Kidney (tissue), 22 donors: ENCODE data around the gene SDF4. TPM values are rescaled to one million over a fixed set of nuclear protein-coding genes. Genes with fewer than 3 reads are reported as not detected.

ENCODE experiments used
- DNase-seq, 5 donors: peaks; one replicate each; pipeline ENCODE4 v3.0.0-alpha.2; 2013 to 2020
- FAIRE-seq: peaks from 2 replicates; lab custom pipeline; 2012; peaks lifted over from hg19 to GRCh38; lab: Jason Lieb, UNC
- H3K27ac ChIP-seq, 2 donors: one replicate each; pipeline ENCODE4 v1.7.0; 2013; ENCODE audit warnings: low read depth in 2 of 2, low read length in 2 of 2, inconsistent platforms in 1 of 2
- H3K27me3 ChIP-seq: one replicate; pipeline ENCODE4 v1.7.1; 2013; ENCODE audit warnings: low read length, inconsistent platforms; ENCODE audit not compliant: control insufficient read depth, insufficient read depth
- H3K36me3 ChIP-seq, 3 donors: one replicate each; pipeline versions ENCODE4 v1.7.0 to v1.7.1; 2013; ENCODE audit warnings: low read length in 3 of 3, control low read depth in 1 of 3, inconsistent platforms in 1 of 3; ENCODE audit not compliant: insufficient read depth in 3 of 3, control insufficient read depth in 2 of 3
- H3K4me1 ChIP-seq, 3 donors: one replicate each; pipeline versions ENCODE4 v1.7.0 to v1.7.1; 2013; ENCODE audit warnings: low read length in 3 of 3, inconsistent platforms in 1 of 3, low read depth in 1 of 3; ENCODE audit not compliant: control insufficient read depth in 2 of 3, insufficient read depth in 2 of 3
- H3K4me3 ChIP-seq, 3 donors: one replicate each; pipeline versions ENCODE4 v1.7.0 to v1.8.1; 2013; ENCODE audit warnings: low read length in 3 of 3, control low read depth in 1 of 3, inconsistent platforms in 1 of 3
- H3K9ac ChIP-seq, 3 donors: one replicate each; pipeline versions ENCODE4 v1.7.0 to v1.7.1; 2013; ENCODE audit warnings: low read length in 3 of 3, control low read depth in 1 of 3, inconsistent platforms in 1 of 3
- H3K9me3 ChIP-seq, 3 donors: one replicate each; pipeline versions ENCODE4 v1.7.0 to v1.7.1; 2013; ENCODE audit warnings: low read length in 3 of 3, control low read depth in 1 of 3, inconsistent platforms in 1 of 3; ENCODE audit not compliant: control insufficient read depth in 2 of 3, insufficient read depth in 1 of 3
- intact Hi-C: fragments of 100-400 bp; cut with DNase I; formaldehyde crosslinking; loops from one replicate; pipeline ENCODE4 v1.11.1; 2022
- long read RNA-seq, 10 donors: library from polyadenylated mRNA in 1 of 10; unstranded in 1 of 10; transcript quantifications; one replicate each; pipeline ENCODE4 v2.0.0 and lab custom pipeline, GENCODE V29; 2021 to 2026
- polyA plus RNA-seq: library from polyadenylated mRNA; stranded (reverse); fragments of 350-450 nt; fragmentation: Illumina TruSeq; extraction: RNeasy Lipid Tissue Mini Kit (QIAGEN cat#74804); gene quantifications from one replicate; pipeline ENCODE4 v1.2.3, GENCODE V29; 2014; ENCODE audit warnings: low read depth, low replicate concordance; ENCODE audit not compliant: insufficient read depth
- total RNA-seq: library from RNA; stranded (reverse); fragmentation: NEBNext Ultra II Directional; extraction: Animal tissue kit (Norgen Biotek cat#: 25700); gene quantifications from one replicate; pipeline ENCODE4 v1.2.1, GENCODE V29; 2021
- TF ChIP-seq, protein P1 (sequence below): IDR thresholded peaks from 3 replicates; pipeline ENCODE4 v1.5.1; 2012; ENCODE audit warnings: mild to moderate bottlenecking, moderate library complexity, borderline replicate concordance; ENCODE audit not compliant: insufficient read depth; ENCODE audit errors: extremely low read depth
- donor health status: control.
- donor health status: control.
- donor health status: control.
- donor health status: control.
- donor health status: control.
- donor health status: DM: yes; HTN: yes; CAD: no.
- donor health status: Normal renal cell carcinoma (clear cell type).

Gene SDF4, protein sequence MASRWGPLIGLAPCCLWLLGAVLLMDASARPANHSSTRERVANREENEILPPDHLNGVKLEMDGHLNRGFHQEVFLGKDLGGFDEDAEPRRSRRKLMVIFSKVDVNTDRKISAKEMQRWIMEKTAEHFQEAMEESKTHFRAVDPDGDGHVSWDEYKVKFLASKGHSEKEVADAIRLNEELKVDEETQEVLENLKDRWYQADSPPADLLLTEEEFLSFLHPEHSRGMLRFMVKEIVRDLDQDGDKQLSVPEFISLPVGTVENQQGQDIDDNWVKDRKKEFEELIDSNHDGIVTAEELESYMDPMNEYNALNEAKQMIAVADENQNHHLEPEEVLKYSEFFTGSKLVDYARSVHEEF
- total RNA-seq (160 TPM), polyA plus RNA-seq (143 TPM)
- long read RNA-seq, donor 1, transcript SDF4-202 (7 exons, 1,956 nt), result major isoform, 23 of 32 reads
- long read RNA-seq, donor 1, partial matches to known transcripts, result 5 of 32 reads
- long read RNA-seq, donor 1, other reads (novel, unspliced or antisense), result 0 of 32 reads
- long read RNA-seq, donor 2, transcript SDF4-202 (7 exons, 1,956 nt), result major isoform, 33 of 40 reads
- long read RNA-seq, donor 2, partial matches to known transcripts, result 5 of 40 reads
- long read RNA-seq, donor 2, other reads (novel, unspliced or antisense), result 0 of 40 reads
- long read RNA-seq, donor 3, transcript SDF4-202 (7 exons, 1,956 nt), result major isoform, 37 of 49 reads
- long read RNA-seq, donor 3, partial matches to known transcripts, result 8 of 49 reads
- long read RNA-seq, donor 3, other reads (novel, unspliced or antisense), result 0 of 49 reads
- long read RNA-seq, donor 4, transcript SDF4-202 (7 exons, 1,956 nt), result major isoform, 21 of 30 reads
- long read RNA-seq, donor 4, partial matches to known transcripts, result 5 of 30 reads
- long read RNA-seq, donor 4, other reads (novel, unspliced or antisense), result 0 of 30 reads
- long read RNA-seq, donor 5, partial matches to known transcripts, result 0 of 3 reads
- long read RNA-seq, donor 5, other reads (novel, unspliced or antisense), result 0 of 3 reads
- long read RNA-seq, donor 6, transcript SDF4-202 (7 exons, 1,956 nt), result major isoform, 10 of 12 reads
- long read RNA-seq, donor 6, partial matches to known transcripts, result 0 of 12 reads
- long read RNA-seq, donor 6, other reads (novel, unspliced or antisense), result 0 of 12 reads
- long read RNA-seq, donor 7, transcript SDF4-202 (7 exons, 1,956 nt), result major isoform, 175 of 303 reads
- long read RNA-seq, donor 7, transcript SDF4-207 (3 exons, 3,516 nt), result minor isoform, 19 of 303 reads
- long read RNA-seq, donor 7, partial matches to known transcripts, result 65 of 303 reads
- long read RNA-seq, donor 7, other reads (novel, unspliced or antisense), result 37 of 303 reads
- long read RNA-seq, donor 8, transcript SDF4-202 (7 exons, 1,956 nt), result major isoform, 18 of 24 reads
- long read RNA-seq, donor 8, partial matches to known transcripts, result 6 of 24 reads
- long read RNA-seq, donor 8, other reads (novel, unspliced or antisense), result 0 of 24 reads
- long read RNA-seq, donor 9, transcript SDF4-202 (7 exons, 1,956 nt), result major isoform, 11 of 14 reads
- long read RNA-seq, donor 9, partial matches to known transcripts, result 0 of 14 reads
- long read RNA-seq, donor 9, other reads (novel, unspliced or antisense), result 0 of 14 reads
- long read RNA-seq, donor 10, transcript SDF4-202 (7 exons, 1,956 nt), result major isoform, 13 of 19 reads
- long read RNA-seq, donor 10, partial matches to known transcripts, result 0 of 19 reads
- long read RNA-seq, donor 10, other reads (novel, unspliced or antisense), result 0 of 19 reads

GRCh38 chr1:1231400-1232207 is at the start of gene SDF4:
TSS of gene SDF4 (minus strand) at chr1:1232001. CDS start at chr1:1228772, 3,229 bp downstream.
- Histone ChIP-seq H3K4me3 (peak within 1 kb of the TSS; percentile 79 to 98 (median 93)), H3K9ac (peak within 1 kb of the TSS; percentile 48 to 99 (median 85)), H3K36me3 (peaks cover 0 to 7% (median 6%) of the 10 kb centered on the region in 3 donors), H3K27me3 (no peaks in the 10 kb centered on the region), H3K27ac (peak within 1 kb of the TSS; percentile 69 to 82), H3K9me3 (no peaks in the 10 kb centered on the region), H3K4me1 (peaks cover 0 to 25% (median 12%) of the 10 kb centered on the region in 3 donors)
- peak; percentile 97 to 99 (median 97) for DNase-seq
- FAIRE-seq, result no peak
- TF ChIP-seq, protein P1, sequence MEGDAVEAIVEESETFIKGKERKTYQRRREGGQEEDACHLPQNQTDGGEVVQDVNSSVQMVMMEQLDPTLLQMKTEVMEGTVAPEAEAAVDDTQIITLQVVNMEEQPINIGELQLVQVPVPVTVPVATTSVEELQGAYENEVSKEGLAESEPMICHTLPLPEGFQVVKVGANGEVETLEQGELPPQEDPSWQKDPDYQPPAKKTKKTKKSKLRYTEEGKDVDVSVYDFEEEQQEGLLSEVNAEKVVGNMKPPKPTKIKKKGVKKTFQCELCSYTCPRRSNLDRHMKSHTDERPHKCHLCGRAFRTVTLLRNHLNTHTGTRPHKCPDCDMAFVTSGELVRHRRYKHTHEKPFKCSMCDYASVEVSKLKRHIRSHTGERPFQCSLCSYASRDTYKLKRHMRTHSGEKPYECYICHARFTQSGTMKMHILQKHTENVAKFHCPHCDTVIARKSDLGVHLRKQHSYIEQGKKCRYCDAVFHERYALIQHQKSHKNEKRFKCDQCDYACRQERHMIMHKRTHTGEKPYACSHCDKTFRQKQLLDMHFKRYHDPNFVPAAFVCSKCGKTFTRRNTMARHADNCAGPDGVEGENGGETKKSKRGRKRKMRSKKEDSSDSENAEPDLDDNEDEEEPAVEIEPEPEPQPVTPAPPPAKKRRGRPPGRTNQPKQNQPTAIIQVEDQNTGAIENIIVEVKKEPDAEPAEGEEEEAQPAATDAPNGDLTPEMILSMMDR, result no peak
- intact Hi-C loops, result loop anchor here (10.0 kb wide), 1 partner anchor 107 kb away; no protein-coding TSS in a partner anchor

DNA sequence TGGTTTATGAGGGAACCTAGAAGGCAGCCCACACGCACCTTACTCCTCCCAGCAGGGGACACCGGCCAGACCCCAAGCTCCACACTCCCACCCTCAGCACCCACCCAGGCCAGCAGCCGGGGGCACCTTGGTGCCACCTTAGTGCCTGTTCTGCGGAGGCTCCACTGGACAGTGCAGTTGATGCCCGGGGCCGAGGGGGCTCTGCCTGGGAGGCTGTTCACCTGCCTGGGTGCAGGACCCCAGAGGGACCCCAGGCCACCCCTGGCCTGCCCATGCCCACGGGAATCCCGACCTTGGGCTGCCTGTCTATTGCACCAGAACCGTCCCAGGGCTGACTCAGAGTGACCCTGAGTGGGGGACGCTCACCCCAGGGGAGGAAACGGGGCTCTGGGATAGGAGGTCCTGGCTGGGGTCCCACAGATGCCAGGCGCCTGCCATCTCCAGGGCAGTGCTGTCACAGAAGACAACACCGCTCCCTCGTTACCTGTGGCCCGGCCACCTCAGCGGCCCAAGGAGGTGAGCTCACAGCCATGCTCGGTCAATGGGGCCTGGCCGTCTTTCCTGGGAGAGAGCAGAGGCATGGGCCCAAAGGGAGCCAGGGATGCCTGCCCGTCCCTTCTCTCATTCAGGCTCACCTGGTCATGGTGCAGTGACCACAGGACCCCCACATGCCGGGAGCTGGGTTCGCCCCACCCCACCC is 49.1 kb upstream of the SDF4 start:
- H3K36me3 ChIP-seq, result no peaks in the 10 kb centered on the region
- no peak overlapping the region for H3K4me3 ChIP-seq
- H3K4me1 ChIP-seq, result peaks cover 0 to 13% (median 6%) of the 10 kb centered on the region in 3 donors
- intact Hi-C loops, result no loop called here
- H3K9me3 ChIP-seq, result no peaks in the 10 kb centered on the region
- no peak for FAIRE-seq
- H3K9ac ChIP-seq, result no peak overlapping the region
- TF ChIP-seq, protein P1, result no peak
- peak overlapping the region in 1 of 2 donors; percentile 57 for H3K27ac ChIP-seq
- peak in 1 of 5 donors; percentile 63 for DNase-seq
- H3K27me3 ChIP-seq, result no peaks in the 10 kb centered on the region
